Measurements from ENCODE around the gene ZCCHC14. TPM values are rescaled to one million over a fixed set of nuclear protein-coding genes. Genes with fewer than 3 reads are reported as not detected.
"Not testable (repeated sequence)": the region's sequence is repeated elsewhere in the genome, so short reads cannot be mapped to it uniquely, and the experiment has no call there.

The ZCCHC14 gene
- total RNA-seq, 1 experiment from 2014 or later = 30.3 TPM

- DNase-seq (ENCODE audit: low spot score) = no peak
- ChIA-PET POLR2A (ENCODE audit: low non-redundant PET) (no interaction called here), CTCF (no interaction called here)
- intact Hi-C loops (cut with micrococcal nuclease; ENCODE audit: unreplicated experiment) = no loop called here
- TF ChIP-seq EZH2 (IDR thresholded peaks at IDR 0.05; ENCODE audit: borderline replicate concordance, low read depth, low read length, poor library complexity, severe bottlenecking) = no peak
- TF ChIP-seq, protein P1, sequence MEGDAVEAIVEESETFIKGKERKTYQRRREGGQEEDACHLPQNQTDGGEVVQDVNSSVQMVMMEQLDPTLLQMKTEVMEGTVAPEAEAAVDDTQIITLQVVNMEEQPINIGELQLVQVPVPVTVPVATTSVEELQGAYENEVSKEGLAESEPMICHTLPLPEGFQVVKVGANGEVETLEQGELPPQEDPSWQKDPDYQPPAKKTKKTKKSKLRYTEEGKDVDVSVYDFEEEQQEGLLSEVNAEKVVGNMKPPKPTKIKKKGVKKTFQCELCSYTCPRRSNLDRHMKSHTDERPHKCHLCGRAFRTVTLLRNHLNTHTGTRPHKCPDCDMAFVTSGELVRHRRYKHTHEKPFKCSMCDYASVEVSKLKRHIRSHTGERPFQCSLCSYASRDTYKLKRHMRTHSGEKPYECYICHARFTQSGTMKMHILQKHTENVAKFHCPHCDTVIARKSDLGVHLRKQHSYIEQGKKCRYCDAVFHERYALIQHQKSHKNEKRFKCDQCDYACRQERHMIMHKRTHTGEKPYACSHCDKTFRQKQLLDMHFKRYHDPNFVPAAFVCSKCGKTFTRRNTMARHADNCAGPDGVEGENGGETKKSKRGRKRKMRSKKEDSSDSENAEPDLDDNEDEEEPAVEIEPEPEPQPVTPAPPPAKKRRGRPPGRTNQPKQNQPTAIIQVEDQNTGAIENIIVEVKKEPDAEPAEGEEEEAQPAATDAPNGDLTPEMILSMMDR (conservative IDR thresholded peaks at IDR 0.05; ENCODE audit: low read depth, low read length) = no peak
- no peaks in the 10 kb centered on the region for H3K9me3 ChIP-seq (ENCODE audit: low read depth, low read length, poor library complexity, severe bottlenecking)
- H3K27me3 ChIP-seq (replicated peaks; ENCODE audit: insufficient read depth, low read depth, low read length, poor library complexity) = no peaks in the 10 kb centered on the region
- no peaks in the 10 kb centered on the region for H3K36me3 ChIP-seq (ENCODE audit: insufficient read depth, low read length, poor library complexity, severe bottlenecking)
- no peaks in the 10 kb centered on the region for H3K4me1 ChIP-seq (ENCODE audit: insufficient read depth, low read length, poor library complexity, severe bottlenecking)
- no peak overlapping the region for H3K4me3 ChIP-seq (ENCODE audit: low read depth, low read length, poor library complexity, severe bottlenecking)
- H3K27ac ChIP-seq (ENCODE audit: low read depth, low read length, poor library complexity, severe bottlenecking) = no peak overlapping the region
- BruUV-seq (replicated peaks) = no TSS peak
Observed at GRCh38 chr16:87498324-87499188, 5.7 kb upstream of the ZCCHC14 start.

- H3K4me1 ChIP-seq (ENCODE audit: insufficient read depth, low read length, poor library complexity, severe bottlenecking); POLR2A ChIA-PET (ENCODE audit: low non-redundant PET); BruUV-seq (replicated peaks); H3K36me3 ChIP-seq (ENCODE audit: insufficient read depth, low read length, poor library complexity, severe bottlenecking); intact Hi-C loops (cut with micrococcal nuclease; ENCODE audit: unreplicated experiment); H3K9me3 ChIP-seq (ENCODE audit: low read depth, low read length, poor library complexity, severe bottlenecking); H3K27me3 ChIP-seq (replicated peaks; ENCODE audit: insufficient read depth, low read depth, low read length, poor library complexity); CTCF ChIA-PET; H3K4me3 ChIP-seq (ENCODE audit: low read depth, low read length, poor library complexity, severe bottlenecking); DNase-seq (ENCODE audit: low spot score); H3K27ac ChIP-seq (ENCODE audit: low read depth, low read length, poor library complexity, severe bottlenecking): not testable (repeated sequence)
Observed at GRCh38 chr16:87497767-87498290, 5.0 kb upstream of the ZCCHC14 start.

DNA sequence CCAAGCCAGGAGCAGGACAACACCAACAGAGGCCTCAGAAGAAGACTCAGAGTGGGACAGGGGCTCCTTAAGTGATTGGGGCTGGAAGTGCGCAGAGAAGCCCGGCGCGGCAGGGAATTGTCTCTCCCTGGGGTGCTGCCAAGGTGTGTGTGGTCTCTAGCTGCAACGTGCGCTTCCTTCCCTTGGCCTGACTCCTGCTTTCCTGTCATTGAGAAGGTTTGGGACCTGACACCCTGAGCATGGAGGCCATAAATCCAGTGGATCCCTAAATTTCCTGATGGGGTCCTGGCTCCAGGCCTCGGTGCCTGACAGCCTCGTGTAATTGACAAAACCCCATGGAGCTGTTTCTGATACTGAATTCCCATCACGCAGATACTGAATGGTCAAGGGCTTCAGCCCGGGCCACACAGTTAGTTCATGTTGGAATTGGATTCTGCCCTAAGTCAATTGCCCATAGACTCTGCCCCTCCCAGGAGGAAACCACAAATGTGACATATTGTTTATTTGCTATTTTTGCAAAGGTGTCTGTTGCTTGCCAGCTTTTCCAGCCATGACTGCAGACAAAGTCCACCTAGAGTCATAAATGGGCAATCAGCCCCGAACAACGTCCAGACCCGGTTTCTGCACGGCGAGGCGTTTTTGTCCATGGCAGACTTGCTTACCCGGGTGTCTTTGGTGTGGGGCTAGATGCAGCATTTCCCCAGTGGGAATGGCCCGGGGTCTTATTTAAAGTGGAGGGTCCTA, 4.4 kb upstream of the ZCCHC14 start:
- intact Hi-C loops (cut with micrococcal nuclease; ENCODE audit: unreplicated experiment) = not testable (repeated sequence)

GRCh38 chr16:87496447-87496801, 3.6 kb upstream of the ZCCHC14 start:
- intact Hi-C loops (cut with micrococcal nuclease; ENCODE audit: unreplicated experiment) = no loop called here
- no TSS peak for BruUV-seq (replicated peaks)
- H3K4me1 ChIP-seq (ENCODE audit: insufficient read depth, low read length, poor library complexity, severe bottlenecking) = peaks cover under 1% of the 10 kb centered on the region

More for the DNA sequence above, 4.4 kb upstream of the ZCCHC14 start:
- H3K36me3 ChIP-seq (ENCODE audit: insufficient read depth, low read length, poor library complexity, severe bottlenecking); DNase-seq (ENCODE audit: low spot score); H3K9me3 ChIP-seq (ENCODE audit: low read depth, low read length, poor library complexity, severe bottlenecking); POLR2A ChIA-PET (ENCODE audit: low non-redundant PET); H3K4me3 ChIP-seq (ENCODE audit: low read depth, low read length, poor library complexity, severe bottlenecking); H3K27ac ChIP-seq (ENCODE audit: low read depth, low read length, poor library complexity, severe bottlenecking); BruUV-seq (replicated peaks); H3K4me1 ChIP-seq (ENCODE audit: insufficient read depth, low read length, poor library complexity, severe bottlenecking); CTCF ChIA-PET; H3K27me3 ChIP-seq (replicated peaks; ENCODE audit: insufficient read depth, low read depth, low read length, poor library complexity): not testable (repeated sequence)

More at GRCh38 chr16:87496447-87496801, 3.6 kb upstream of the ZCCHC14 start:
- Histone ChIP-seq H3K27ac (ENCODE audit: low read depth, low read length, poor library complexity, severe bottlenecking) (no peak overlapping the region), H3K9me3 (ENCODE audit: low read depth, low read length, poor library complexity, severe bottlenecking) (no peaks in the 10 kb centered on the region), H3K4me3 (ENCODE audit: low read depth, low read length, poor library complexity, severe bottlenecking) (no peak overlapping the region), H3K36me3 (ENCODE audit: insufficient read depth, low read length, poor library complexity, severe bottlenecking) (no peaks in the 10 kb centered on the region), H3K27me3 (replicated peaks; ENCODE audit: insufficient read depth, low read depth, low read length, poor library complexity) (no peaks in the 10 kb centered on the region)
- TF ChIP-seq EZH2 (IDR thresholded peaks at IDR 0.05; ENCODE audit: borderline replicate concordance, low read depth, low read length, poor library complexity, severe bottlenecking) = no peak
- TF ChIP-seq, protein P1 (conservative IDR thresholded peaks at IDR 0.05; ENCODE audit: low read depth, low read length) = no peak
- ChIA-PET POLR2A (ENCODE audit: low non-redundant PET) (no interaction called here), CTCF (no interaction called here)
- no peak for DNase-seq (ENCODE audit: low spot score)
